Inferior parietal cortex (tissue), 1 donor: ENCODE measurements around the gene PDS5B.
"Not testable (repeated sequence)": the region's sequence is repeated elsewhere in the genome, so short reads cannot be mapped to it uniquely, and the experiment has no call there.

Experiments
- DNase-seq: peaks from one replicate; pipeline ENCODE4 v3.0.0-alpha.2; 2016; ENCODE audit errors: extremely low spot score

Gene PDS5B, protein sequence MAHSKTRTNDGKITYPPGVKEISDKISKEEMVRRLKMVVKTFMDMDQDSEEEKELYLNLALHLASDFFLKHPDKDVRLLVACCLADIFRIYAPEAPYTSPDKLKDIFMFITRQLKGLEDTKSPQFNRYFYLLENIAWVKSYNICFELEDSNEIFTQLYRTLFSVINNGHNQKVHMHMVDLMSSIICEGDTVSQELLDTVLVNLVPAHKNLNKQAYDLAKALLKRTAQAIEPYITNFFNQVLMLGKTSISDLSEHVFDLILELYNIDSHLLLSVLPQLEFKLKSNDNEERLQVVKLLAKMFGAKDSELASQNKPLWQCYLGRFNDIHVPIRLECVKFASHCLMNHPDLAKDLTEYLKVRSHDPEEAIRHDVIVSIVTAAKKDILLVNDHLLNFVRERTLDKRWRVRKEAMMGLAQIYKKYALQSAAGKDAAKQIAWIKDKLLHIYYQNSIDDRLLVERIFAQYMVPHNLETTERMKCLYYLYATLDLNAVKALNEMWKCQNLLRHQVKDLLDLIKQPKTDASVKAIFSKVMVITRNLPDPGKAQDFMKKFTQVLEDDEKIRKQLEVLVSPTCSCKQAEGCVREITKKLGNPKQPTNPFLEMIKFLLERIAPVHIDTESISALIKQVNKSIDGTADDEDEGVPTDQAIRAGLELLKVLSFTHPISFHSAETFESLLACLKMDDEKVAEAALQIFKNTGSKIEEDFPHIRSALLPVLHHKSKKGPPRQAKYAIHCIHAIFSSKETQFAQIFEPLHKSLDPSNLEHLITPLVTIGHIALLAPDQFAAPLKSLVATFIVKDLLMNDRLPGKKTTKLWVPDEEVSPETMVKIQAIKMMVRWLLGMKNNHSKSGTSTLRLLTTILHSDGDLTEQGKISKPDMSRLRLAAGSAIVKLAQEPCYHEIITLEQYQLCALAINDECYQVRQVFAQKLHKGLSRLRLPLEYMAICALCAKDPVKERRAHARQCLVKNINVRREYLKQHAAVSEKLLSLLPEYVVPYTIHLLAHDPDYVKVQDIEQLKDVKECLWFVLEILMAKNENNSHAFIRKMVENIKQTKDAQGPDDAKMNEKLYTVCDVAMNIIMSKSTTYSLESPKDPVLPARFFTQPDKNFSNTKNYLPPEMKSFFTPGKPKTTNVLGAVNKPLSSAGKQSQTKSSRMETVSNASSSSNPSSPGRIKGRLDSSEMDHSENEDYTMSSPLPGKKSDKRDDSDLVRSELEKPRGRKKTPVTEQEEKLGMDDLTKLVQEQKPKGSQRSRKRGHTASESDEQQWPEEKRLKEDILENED (N-terminal part only)

DNA sequence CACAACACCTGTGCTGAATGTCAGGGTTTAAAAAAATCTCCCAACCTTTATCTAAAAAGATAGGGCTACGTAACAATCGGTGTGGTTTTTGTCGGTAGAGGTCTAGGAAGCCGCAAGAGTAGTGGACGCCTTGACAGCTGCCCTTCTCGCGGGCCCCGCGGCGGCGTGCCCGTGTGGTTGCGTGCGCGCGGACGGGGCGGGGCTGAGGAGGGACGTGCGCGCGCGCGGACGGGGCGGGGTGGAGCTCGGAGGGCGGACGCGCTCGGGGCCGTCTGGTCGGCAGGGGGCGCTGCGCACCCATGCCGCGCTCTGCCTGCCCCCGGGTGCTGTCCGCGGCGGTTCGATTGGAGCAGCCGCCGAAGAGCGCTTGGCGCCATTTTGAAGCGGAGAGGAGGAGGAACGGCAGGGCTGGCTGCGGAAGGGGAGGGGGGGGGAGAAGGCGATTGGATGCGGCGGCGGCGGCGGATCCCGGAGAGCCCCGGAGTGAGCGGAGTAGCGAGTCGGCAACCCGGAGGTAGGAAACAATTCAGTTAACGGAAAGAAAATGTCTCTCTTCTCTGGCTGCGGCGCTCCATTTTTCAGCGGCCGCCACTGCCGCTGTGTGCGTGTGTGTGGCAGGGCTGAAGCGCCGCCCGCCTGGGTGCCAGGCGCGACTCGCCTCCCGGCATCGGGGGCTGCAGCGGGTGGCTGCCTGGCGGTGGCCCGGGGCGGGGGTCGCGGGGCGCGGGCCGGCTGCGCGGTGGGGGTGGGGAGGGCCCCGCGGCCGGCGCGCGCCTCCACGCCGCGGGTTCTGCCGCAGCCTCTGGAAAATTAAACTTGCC is at the start of gene PDS5B:
TSS of gene PDS5B (plus strand) at position 373 of the 821 bp plus-strand sequence. CDS start 62,321 bp downstream, outside the sequence.
- peak; percentile 91 for DNase-seq

DNA sequence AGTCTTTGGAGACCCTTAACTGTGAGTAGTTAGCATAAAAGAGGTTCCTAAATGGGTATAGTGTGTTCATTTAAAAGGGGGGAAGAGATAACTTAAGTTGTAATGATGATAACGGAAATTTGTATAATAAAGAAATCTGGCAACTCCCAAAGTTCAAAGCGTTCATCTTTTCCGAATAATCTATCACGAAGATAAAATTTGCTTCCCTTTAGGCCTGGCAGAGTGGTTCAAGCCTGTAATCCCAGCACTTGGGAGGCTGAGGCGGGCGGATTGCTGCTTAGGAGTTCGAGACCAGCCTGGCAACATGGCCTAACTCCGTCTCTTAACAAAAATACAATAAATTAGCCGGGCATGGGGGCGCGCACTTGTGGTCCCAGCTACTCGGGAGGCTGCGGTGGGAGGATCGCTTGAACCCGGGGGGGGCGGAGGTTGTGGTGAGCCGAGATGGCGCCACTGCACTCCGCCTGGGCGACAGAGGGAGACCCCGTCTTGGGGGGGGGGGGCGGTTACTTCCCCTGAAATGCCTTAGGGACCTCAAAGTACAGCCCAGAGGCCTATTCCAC is 48.6 kb upstream of the PDS5B start:
- no peak for DNase-seq

DNA sequence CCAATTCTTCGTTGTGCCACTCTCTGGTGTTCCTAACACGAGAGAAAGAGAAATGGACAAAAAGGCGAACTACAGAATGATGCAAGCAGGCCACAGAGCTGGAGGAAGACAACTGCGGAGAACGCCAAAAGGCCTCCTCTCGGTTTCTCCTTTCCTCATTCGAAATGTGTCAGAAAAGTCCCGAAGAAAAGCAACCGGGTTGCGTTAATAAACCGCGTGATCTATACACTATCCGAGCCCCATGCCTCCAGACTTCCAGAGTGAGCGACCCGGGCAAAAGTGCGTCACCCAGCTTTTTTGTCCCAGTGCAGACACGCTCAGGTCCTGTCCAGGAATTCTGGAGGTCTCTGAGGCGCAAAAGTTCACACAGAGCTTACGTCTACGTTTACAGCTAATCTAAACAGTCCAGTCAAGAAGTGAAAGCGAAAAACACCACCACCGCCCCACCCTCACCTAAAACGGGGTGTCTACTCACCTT is 48.1 kb upstream of the PDS5B start:
- peak; percentile 48 for DNase-seq

DNA sequence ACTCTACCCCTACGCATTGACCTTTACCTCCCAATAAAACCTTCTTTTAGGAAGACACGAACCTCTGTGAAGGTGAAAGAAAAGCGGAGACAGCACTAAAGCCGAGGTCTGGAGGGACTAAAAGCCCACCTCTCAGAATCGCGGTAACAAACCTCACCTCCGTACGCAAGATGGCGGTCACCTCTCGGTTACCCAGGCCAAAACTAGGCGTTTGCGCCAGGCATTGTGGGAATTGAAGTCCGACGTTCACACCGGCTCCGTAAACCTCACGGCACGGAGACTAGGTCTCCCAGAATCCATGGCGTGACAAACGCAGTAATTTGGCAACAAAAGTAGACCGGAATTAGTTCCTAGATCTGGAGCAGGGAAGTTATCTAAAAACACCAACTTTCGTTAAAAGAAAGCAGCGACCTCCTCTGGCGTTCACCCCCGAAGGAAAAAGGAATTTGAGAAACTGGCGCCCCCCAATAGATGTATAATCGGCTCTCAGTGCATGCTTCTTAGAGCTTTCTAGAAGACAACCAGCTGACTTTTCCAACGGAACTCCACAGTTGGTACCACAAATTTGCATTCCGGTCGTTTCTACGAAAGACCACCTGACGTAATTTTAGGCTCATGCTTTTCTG is 47.5 kb upstream of the PDS5B start, which contains the start of gene N4BP2L2:
TSS of gene N4BP2L2 (minus strand) at position 175 of the 626 bp plus-strand sequence. CDS start 1,768 bp downstream, outside the sequence.
- DNase-seq: peak; percentile 100

DNA sequence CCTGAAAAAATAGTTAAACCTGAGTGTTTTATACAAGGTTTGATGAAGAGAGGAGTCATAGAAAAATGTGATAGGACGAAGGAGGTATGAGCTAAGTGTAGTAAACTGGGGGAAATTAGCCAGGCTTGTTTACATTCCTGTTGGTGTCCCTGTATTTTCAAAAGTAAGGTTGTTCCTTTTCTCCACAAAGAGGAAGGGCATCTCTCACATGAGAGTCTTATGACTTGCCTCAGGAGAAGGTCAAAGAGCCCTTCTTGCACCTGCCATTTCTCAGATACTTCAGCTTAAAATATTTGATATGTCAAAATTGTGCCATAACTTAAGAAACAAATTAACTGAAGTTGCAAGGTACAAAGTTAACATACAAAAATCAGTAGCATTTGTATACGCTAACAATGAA is 44.0 kb upstream of the PDS5B start:
- DNase-seq: no peak

DNA sequence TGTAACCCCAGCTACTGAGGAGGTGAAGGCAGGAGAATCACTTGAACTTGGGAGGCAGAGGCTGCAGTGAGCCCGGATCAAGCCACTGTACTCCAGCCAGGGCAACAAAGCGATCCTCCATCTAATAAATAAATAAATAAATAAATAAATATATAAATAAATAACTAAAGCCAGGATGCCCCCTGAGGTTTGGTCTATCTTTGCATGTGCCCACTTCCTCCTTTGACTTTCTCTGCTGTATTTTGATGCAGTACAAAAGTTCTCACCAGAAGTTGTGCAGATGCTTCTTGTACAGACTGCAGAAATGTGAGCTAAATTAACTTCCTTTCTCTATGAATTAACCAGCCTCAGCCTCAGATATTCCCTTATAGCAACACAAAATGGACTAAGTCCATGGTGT is 41.2 kb upstream of the PDS5B start:
- no peak for DNase-seq

DNA sequence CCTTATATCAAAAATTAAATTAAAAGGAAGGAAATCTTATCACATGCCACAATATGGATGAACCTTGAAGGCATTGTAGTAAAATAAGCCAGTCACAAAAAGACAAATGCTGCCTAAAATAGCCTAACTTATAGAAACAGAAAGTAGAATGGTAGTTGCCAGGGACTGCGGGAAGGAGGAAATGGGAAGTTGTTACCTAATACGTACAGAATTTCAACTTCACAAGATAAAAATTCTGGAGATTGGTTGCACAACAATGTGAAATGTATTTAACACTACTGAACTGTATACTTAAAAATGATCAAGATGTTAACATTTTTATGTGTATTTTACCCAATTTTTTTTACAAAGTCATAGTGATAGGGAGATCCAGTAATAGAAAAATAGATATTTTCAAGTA is 37.4 kb upstream of the PDS5B start:
- DNase-seq: no peak

DNA sequence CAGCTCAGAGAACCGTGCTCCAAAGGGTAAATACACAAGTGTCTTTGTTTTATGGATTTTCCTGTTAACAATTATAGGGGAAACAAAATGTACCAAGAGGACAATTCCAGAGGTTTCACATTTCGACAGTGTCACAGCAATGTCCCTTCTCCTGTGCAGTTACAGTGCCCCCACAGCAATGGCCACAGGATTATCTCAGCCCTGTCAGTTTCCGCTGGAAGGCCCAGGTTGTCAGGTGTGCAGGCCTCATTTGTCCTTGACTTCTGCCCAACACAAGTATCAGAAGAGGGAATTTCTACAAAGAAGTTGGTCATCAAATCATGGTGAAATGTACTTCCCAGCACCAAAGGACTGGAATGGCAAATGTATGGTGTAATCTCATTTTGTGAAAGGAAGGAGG is 36.5 kb upstream of the PDS5B start:
- no peak for DNase-seq

DNA sequence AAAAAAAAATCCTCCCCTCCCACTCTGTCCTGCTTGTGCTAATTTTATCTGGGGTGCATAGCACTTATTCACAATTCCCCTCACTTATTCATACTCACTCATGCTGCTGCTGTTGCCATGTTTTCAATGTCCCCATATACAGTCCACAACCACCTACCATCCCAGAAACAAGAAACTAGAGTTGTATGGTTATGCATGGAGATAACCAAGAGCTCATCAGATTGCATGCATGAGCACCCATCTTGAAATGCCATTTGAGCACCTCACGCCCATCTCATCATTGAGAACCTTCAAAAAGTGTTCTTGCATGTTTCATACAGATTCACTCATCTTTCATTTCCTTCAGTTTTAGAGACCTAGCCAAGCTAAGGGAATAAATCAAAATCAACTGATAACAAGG is 32.5 kb upstream of the PDS5B start:
- DNase-seq: no peak

DNA sequence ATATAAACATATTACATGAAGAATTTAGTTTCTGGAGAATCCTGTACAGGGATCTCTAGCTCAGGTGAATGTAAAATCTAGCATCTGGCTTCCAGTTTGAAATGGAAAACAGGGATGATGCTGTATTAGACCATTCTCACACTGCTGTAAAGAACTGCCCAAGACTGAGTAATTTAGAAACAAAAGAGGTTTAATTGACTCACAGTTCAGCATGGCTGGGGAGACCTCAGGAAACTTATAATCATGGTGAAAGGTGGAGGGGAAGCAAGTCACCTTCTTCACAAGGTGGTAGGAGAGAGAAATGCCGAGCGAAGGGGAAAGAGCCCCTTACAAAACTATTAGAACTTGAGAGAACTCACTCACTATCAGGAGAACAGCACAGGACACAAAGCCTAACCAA is 30.6 kb upstream of the PDS5B start:
- DNase-seq: no peak

DNA sequence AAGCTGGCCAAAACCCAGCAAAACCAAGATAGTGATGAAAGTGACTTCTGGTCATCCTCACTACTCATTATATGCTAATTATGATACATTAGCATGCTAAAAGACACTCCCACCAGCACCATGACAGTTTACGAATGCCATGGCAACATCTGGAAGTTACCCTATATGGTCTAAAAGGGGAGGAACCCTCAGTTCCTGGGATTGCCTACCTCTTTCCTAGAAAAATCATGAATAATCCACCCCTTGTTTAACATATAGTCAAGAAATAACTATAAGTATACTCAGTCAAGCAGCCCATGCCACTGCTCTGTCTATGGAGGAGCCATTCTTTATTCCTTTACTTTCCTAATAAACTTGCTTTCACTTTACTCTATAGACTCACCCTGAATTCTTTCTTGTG is 25.4 kb upstream of the PDS5B start:
- not testable (repeated sequence) for DNase-seq

DNA sequence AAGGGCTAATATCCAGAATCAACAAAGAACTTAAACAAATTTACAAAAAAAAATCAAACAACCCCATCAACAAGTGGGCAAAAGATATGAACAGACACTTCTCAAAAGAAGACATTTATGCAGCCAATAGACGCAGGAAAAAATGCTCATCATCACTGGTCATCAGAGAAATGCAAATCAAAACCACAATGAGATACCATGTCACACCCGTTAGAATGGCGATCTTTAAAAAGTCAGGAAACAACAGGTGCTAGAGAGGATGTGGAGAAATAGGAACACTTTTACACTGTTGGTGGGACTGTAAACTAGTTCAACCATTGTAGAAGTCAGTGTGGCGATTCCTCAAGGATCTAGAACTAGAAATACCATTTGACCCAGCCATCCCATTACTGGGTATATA is 10.6 kb upstream of the PDS5B start:
- not testable (repeated sequence) for DNase-seq

DNA sequence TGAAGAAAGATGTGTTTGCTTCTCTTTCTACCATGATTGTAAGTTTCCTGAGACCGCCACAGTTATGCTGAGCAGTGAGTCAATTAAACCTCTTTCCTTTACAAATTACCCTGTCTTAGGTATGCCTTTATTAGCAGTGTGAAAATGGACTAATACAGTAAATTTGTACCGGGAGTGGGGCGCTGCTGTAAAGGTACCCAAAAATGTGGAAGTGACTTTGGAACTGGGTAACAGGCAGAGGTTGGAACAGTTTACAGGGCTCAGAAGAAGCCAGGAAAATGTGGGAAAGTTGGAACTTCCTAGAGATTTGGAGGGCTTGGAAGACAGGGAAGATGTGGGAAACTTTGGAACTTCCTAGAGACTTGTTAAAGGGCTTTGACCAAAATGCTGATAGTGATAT is 9.2 kb upstream of the PDS5B start:
- no peak for DNase-seq

DNA sequence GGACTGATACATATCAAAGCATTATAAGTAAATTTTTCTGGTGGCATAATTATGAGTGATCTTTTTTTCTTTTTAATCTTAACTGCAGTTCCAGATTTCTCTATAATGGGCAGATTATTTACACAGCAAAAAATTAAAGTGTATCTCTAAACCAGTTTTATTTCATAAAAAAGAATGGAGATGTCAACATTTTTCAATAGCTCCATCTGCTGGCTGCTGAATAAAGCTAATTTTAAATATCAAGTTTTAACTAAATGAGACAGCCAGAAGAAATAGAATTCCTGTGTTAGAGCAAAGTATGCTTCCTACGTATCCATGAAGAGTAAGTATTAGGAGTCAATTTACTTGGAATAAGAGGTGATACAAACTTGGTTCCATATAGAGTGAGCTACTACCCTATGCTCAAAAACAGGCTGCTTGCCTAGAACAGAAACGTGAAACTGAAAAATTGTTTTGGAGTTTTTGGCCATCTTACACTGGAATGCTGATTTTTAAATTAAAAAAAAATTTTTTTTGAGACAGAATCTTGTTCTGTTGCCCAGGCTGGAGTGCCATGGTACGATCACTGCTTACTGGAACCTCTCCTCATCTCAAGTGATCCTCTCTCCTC is 5.0 kb upstream of the PDS5B start:
- peak; percentile 55 for DNase-seq

DNA sequence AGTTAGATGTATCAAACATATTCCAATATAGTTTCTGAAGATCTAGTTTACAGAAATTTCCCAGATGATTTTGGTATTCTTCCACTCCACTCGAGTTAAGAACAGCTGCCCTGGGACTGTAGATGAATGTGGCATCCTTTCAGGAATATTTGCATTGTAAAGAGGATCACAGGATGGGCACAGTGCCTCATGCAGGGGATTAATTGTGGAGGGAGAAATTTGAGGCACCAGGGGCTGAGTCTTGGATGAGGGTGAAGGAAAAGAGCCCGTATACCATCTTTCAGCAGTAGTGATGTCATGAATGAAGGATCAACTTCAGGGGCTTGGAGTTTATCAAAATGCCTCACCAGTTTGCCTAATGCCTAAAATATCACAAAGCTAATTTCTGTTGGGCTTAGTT is 4.0 kb upstream of the PDS5B start:
- no peak for DNase-seq

DNA sequence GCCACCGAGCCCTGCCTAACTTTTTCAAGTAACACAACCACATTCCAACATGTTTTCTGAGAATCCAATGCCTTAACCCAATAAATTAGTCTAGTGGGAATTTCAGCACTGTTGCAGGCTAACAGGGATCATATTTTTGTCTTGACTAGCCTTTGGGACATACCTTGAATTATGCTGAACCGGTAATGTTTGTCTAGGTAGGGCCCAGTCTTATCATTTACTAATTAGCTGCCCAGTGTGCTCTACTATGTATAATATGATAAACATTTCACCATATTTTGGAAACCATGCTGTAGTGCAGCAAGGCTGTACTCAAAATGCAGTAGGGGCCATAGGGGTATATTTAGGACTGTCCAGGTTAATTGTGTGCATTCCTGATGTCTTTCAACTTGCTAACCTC is 3.3 kb upstream of the PDS5B start:
- DNase-seq: no peak

DNA sequence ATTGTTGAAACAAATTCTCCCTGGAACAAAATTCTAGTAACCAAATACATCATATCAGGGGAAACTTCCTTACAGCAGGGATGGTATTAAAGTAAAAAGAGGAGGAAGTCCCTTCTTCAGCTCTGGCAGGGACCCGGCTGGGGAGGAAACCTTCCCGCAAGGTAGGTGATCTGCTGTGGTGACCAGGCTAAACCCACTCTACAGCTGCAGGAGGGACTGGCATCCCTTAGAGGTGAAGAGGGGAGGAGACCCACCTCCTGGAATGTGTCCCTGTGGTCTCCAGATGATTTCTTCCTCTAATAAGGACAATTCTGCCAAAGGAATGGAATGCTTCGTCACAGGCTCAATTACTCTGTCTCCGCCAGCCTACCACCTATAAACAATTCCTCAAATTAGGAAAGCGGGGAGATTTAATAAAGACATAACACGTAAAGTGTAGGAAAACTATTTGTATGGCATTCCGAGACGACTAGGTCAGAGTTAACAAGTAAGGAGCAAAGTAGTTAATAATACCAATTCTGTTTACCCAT is 637 bp upstream of the PDS5B start:
- DNase-seq: no peak

DNA sequence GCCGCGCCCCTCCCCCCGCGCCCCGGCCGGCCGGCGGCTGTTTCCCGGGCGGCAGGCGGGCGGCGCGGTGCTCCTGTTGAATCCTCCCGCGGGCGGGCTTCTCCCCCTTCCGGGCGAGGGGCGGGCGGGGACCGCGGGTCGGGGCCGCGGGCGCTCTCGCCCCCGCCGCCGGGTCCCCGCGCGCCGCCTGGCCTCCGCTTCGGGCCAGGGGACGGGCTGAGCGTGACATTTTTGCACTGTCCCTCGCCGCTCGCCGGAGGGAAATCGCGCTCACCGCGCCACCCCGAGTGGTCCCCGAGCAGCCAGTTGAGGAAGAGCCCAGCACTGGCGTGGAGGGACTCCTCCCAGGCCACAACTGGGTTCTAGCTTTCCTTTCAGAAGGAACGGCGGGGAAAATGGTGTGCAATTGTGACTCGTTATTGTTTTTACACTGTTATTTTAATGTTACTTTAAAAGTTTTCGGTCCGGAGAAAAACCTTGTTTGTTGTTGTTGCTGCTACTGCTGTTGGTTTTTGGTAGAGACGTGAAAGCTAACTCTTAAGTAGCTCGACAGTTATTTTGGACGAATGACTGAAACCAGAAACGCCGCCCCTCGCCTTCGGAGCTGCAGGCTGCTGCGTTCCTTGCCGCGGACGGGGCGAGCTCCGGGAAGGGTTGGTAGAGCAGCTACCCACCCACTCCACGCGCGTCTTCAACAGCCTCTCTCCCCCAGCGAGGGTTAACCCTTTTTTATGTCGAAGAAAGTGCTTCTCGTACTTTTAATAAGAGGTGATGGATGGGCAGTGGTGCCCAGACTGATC is 959 bp downstream of the PDS5B start:
- peak; percentile 55 for DNase-seq

DNA sequence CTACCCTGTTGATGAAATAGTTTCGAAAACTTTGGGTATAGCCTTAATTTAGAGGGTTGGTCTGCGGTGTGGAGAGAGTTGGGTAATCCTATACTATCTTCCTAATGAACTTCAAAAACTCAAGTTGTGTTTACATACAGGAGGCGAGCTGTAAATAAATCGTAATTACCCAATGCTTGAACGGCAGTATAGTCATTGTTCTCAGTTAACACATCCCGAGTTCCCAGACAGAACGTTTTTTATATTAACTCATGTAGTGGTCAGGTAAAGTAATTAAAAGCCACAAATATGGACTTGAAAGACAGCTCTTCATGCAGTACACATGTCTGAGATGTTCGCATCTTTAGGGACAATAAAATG is 1.5 kb downstream of the PDS5B start:
- peak; percentile 27 for DNase-seq
